GM06990 (cell line): ENCODE results near the gene EYA3.
A peak's percentile ranks its signal among the peaks of the same experiment; 100 is the strongest.

Experiments
- DNase-seq: peaks from one replicate; pipeline ENCODE4 v3.0.0-alpha.2; 2011; ENCODE audit not compliant: insufficient read length; ENCODE audit errors: extremely low read depth
- H3K27me3 ChIP-seq: replicated peaks from 2 replicates; pipeline ENCODE4 v1.6.0; 2011; ENCODE audit warnings: low read length; ENCODE audit not compliant: control insufficient read depth, insufficient read depth
- H3K36me3 ChIP-seq: 2 replicates; pipeline ENCODE4 v1.5.1; 2011; ENCODE audit warnings: low read length; ENCODE audit not compliant: control insufficient read depth, insufficient read depth
- H3K4me3 ChIP-seq: replicated peaks from 2 replicates; pipeline ENCODE4 v1.5.1; 2011; ENCODE audit warnings: low read depth, mild to moderate bottlenecking, control low read depth, low read length
- CTCF ChIP-seq: IDR thresholded peaks from 2 replicates; pipeline ENCODE4 v1.5.1; 2011; ENCODE audit warnings: low read length, control low read depth, mild to moderate bottlenecking, inconsistent platforms; ENCODE audit not compliant: insufficient read depth, poor library complexity, severe bottlenecking

The EYA3 gene

GRCh38 chr1:28088168-28088961, at the start of gene EYA3:
TSS of gene EYA3 (minus strand) at chr1:28088610. CDS start at chr1:28058026, 30,584 bp downstream.
- peak; percentile 100 for DNase-seq
- H3K36me3 ChIP-seq: no peaks in the 10 kb centered on the region
- TF ChIP-seq CTCF: no peak
- no peaks in the 10 kb centered on the region for H3K27me3 ChIP-seq
- peak within 1 kb of the TSS; percentile 99 for H3K4me3 ChIP-seq

- Histone ChIP-seq H3K36me3 (no peaks in the 10 kb centered on the region), H3K4me3 (no peak overlapping the region), H3K27me3 (no peaks in the 10 kb centered on the region)
- TF ChIP-seq CTCF: no peak
- DNase-seq: no peak
These were observed 48.7 kb upstream of the EYA3 start for GRCh38 chr1:28136922-28137613.

GRCh38 chr1:28136169-28136921, 47.9 kb upstream of the EYA3 start:
- H3K36me3 ChIP-seq: no peaks in the 10 kb centered on the region
- DNase-seq: no peak
- no peak overlapping the region for H3K4me3 ChIP-seq
- TF ChIP-seq CTCF: no peak
- no peaks in the 10 kb centered on the region for H3K27me3 ChIP-seq

- no peak for DNase-seq
- no peak for TF ChIP-seq CTCF
- no peak overlapping the region for H3K4me3 ChIP-seq
- no peaks in the 10 kb centered on the region for H3K36me3 ChIP-seq
- H3K27me3 ChIP-seq: no peaks in the 10 kb centered on the region
These were observed 47.2 kb upstream of the EYA3 start for GRCh38 chr1:28135371-28136168.

GRCh38 chr1:28134651-28135207, 46.3 kb upstream of the EYA3 start:
- Histone ChIP-seq H3K36me3 (no peaks in the 10 kb centered on the region), H3K27me3 (no peaks in the 10 kb centered on the region), H3K4me3 (no peak overlapping the region)
- no peak for DNase-seq
- TF ChIP-seq CTCF: no peak
